HEK293 (cell line): Measurements from ENCODE around the gene IQCE.

Source experiments
- CTCF ChIA-PET: fragments of 350-600 bp; formaldehyde crosslinking; extraction: SDS; loops from one replicate; lab custom pipeline; 2021; ENCODE audit warnings: antibody characterized with exemption; lab: Yijun Ruan, JAX
- POLR2A ChIA-PET: fragments of 300-600 bp; formaldehyde crosslinking; extraction: SDS; loops from one replicate; lab custom pipeline; 2020; ENCODE audit warnings: antibody characterized with exemption, inconsistent platforms; lab: Yijun Ruan, JAX
- H3K27ac ChIP-seq: fragments of 200-500 bp; sonication (Bioruptor generic); 2 replicates; pipeline ENCODE4 v1.5.1; 2014; ENCODE audit warnings: low read depth, low read length, control low read depth, inconsistent platforms; ENCODE audit errors: extremely low read depth
- H3K36me3 ChIP-seq, 2 experiments: fragments of 200-500 bp in 1 of 2; sonication (Bioruptor generic) in 1 of 2; 1 replicate in 1 of 2; 2 replicates in 1 of 2; pipeline ENCODE4 v1.5.1; 2014 to 2017; ENCODE audit warnings: inconsistent platforms in 2 of 2, low read length in 2 of 2; ENCODE audit not compliant: control insufficient read depth in 2 of 2, insufficient read depth in 1 of 2
- H3K4me1 ChIP-seq: fragments of 200-500 bp; sonication (Bioruptor generic); 2 replicates; pipeline ENCODE4 v1.5.1; 2014; ENCODE audit warnings: mild to moderate bottlenecking, low read length, inconsistent platforms; ENCODE audit not compliant: control insufficient read depth, insufficient read depth
- H3K4me3 ChIP-seq: 2 replicates; pipeline ENCODE4 v1.5.1; 2011; ENCODE audit warnings: low read depth, mild to moderate bottlenecking, control low read depth, low read length, moderate library complexity
- H3K9me3 ChIP-seq: fragments of 200-500 bp; sonication (Bioruptor generic); 2 replicates; pipeline ENCODE4 v1.5.1; 2014; ENCODE audit warnings: low read depth, low read length, inconsistent platforms; ENCODE audit not compliant: control insufficient read depth, insufficient read depth
- BCL11A ChIP-seq: fragments of 450-650 bp; formaldehyde crosslinking; IDR thresholded peaks from 2 replicates; pipeline ENCODE4 v1.5.1; 2016; ENCODE audit warnings: low read depth, missing biosample characterization, missing genetic modification characterization
- GLIS1 ChIP-seq: fragments of 450-650 bp; formaldehyde crosslinking; IDR thresholded peaks from 2 replicates; pipeline ENCODE4 v1.5.1; 2016; ENCODE audit warnings: missing biosample characterization, missing genetic modification characterization
- GLIS2 ChIP-seq: fragments of 450-650 bp; formaldehyde crosslinking; IDR thresholded peaks from 2 replicates; pipeline ENCODE4 v1.5.1; 2016; ENCODE audit warnings: missing biosample characterization, missing genetic modification characterization
- SP2 ChIP-seq: fragments of 450-650 bp; formaldehyde crosslinking; IDR thresholded peaks from 2 replicates; pipeline ENCODE4 v1.5.1; 2016; ENCODE audit warnings: missing biosample characterization, missing genetic modification characterization
- YY2 ChIP-seq: fragments of 450-650 bp; formaldehyde crosslinking; IDR thresholded peaks from 2 replicates; pipeline ENCODE4 v1.5.1; 2016; ENCODE audit warnings: missing biosample characterization, missing genetic modification characterization
- ZBTB20 ChIP-seq: fragments of 450-650 bp; formaldehyde crosslinking; IDR thresholded peaks from 2 replicates; pipeline ENCODE4 v1.5.1; 2016; ENCODE audit warnings: missing biosample characterization, missing genetic modification characterization
- ZNF112 ChIP-seq: fragments of 450-650 bp; formaldehyde crosslinking; IDR thresholded peaks from 2 replicates; pipeline ENCODE4 v1.5.0; 2017; ENCODE audit warnings: missing biosample characterization, missing genetic modification characterization
- ZNF19 ChIP-seq: fragments of 450-650 bp; formaldehyde crosslinking; IDR thresholded peaks from 2 replicates; pipeline ENCODE4; 2016; ENCODE audit warnings: missing biosample characterization, missing genetic modification characterization, low read depth
- ZNF211 ChIP-seq: fragments of 450-650 bp; formaldehyde crosslinking; IDR thresholded peaks from 2 replicates; pipeline ENCODE4 v1.5.1; 2016; ENCODE audit warnings: low read depth, missing biosample characterization, missing genetic modification characterization
- ZNF423 ChIP-seq: fragments of 450-650 bp; formaldehyde crosslinking; IDR thresholded peaks from 2 replicates; pipeline ENCODE4 v1.5.1; 2016; ENCODE audit warnings: missing biosample characterization, missing genetic modification characterization
- ZNF558 ChIP-seq: fragments of 450-650 bp; formaldehyde crosslinking; IDR thresholded peaks from 2 replicates; pipeline ENCODE4 v1.5.1; 2016; ENCODE audit warnings: missing biosample characterization, missing genetic modification characterization
- ZNF610 ChIP-seq: fragments of 450-650 bp; formaldehyde crosslinking; IDR thresholded peaks from 2 replicates; pipeline ENCODE4 v1.5.1; 2016; ENCODE audit warnings: missing biosample characterization, missing genetic modification characterization, borderline replicate concordance
- ZNF658 ChIP-seq: fragments of 450-650 bp; formaldehyde crosslinking; IDR thresholded peaks from 2 replicates; pipeline ENCODE4; 2016; ENCODE audit warnings: missing biosample characterization, missing genetic modification characterization
- ZNF701 ChIP-seq: fragments of 450-650 bp; formaldehyde crosslinking; IDR thresholded peaks from 2 replicates; pipeline ENCODE4 v1.5.1; 2016; ENCODE audit warnings: missing biosample characterization, missing genetic modification characterization
- ZNF777 ChIP-seq: fragments of 450-650 bp; formaldehyde crosslinking; IDR thresholded peaks from 2 replicates; pipeline ENCODE4 v1.5.1; 2017; ENCODE audit warnings: missing biosample characterization, missing genetic modification characterization, borderline replicate concordance
- ZXDB ChIP-seq: fragments of 450-650 bp; formaldehyde crosslinking; IDR thresholded peaks from 2 replicates; pipeline ENCODE4 v1.5.1; 2016; ENCODE audit warnings: missing biosample characterization, missing genetic modification characterization
- TF ChIP-seq, protein P1 (sequence below): fragments of 450-650 bp; formaldehyde crosslinking; IDR thresholded peaks from 2 replicates; pipeline ENCODE4 v1.5.1; 2016; ENCODE audit warnings: missing biosample characterization, missing genetic modification characterization
- TF ChIP-seq, protein P2 (sequence below): fragments of 450-650 bp; formaldehyde crosslinking; IDR thresholded peaks from 2 replicates; pipeline ENCODE4 v1.5.1; 2017; ENCODE audit warnings: missing biosample characterization, missing genetic modification characterization
- TF ChIP-seq, protein P3 (sequence below): fragments of 450-650 bp; formaldehyde crosslinking; IDR thresholded peaks from 2 replicates; pipeline ENCODE4 v1.5.1; 2016; ENCODE audit warnings: missing biosample characterization, missing genetic modification characterization
- TF ChIP-seq, protein P4 (sequence below): fragments of 450-650 bp; formaldehyde crosslinking; IDR thresholded peaks from 2 replicates; pipeline ENCODE4 v1.5.1; 2016; ENCODE audit warnings: missing biosample characterization, missing genetic modification characterization
- TF ChIP-seq, protein P5 (sequence below): fragments of 450-650 bp; formaldehyde crosslinking; optimal IDR thresholded peaks from 2 replicates; pipeline ENCODE3; 2016; ENCODE audit warnings: missing biosample characterization, mild to moderate bottlenecking, missing genetic modification characterization
- TF ChIP-seq, protein P6 (sequence below): fragments of 450-650 bp; formaldehyde crosslinking; IDR thresholded peaks from 2 replicates; pipeline ENCODE4 v1.5.1; 2016; ENCODE audit warnings: missing biosample characterization, missing genetic modification characterization

The IQCE gene

DNA sequence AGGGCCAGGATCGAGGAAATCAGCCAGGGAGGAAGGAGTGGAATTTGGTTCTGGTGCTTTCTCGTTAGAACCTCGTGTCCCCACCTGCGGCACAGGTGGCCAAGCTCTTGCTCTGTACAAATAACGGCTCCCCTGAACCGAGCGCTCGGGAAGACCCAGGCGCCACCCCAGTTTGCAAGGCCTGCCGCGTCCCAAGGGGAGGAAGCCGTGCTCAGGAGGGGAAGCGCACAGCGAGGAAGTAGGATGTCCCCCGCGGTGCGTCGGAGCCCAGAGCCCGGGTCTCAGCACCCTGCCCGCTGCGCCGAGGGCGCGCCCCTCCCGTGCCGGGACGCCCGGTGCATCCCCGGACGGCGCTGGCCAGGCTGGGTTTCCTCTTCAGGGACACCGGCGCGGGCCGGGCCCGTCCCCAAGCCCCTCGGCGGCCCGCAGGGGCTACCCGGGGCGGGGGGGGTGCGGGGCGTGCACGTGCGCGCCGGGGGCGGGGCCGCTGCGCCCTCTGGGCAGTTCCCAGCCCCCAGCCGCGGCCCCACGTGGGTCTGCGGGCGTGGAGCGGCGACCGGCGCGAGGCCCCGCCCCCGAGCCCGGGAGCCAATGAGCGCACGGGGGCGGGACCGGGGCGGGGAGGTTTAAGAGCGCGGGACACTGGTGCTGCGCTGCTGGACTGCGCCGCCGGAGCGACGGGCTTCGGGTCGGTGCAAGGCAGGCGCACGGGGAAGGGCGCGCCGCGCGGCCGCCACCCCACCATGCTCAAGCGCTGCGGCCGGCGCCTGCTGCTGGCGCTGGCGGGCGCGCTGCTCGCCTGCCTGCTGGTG, 39.5 kb upstream of the IQCE start, which contains the start of gene LFNG (continued):
- no peak for TF ChIP-seq ZNF112 (tag by site-specific recombination)
- TF ChIP-seq ZNF19 (tag by site-specific recombination): no peak
- TF ChIP-seq, protein P1, sequence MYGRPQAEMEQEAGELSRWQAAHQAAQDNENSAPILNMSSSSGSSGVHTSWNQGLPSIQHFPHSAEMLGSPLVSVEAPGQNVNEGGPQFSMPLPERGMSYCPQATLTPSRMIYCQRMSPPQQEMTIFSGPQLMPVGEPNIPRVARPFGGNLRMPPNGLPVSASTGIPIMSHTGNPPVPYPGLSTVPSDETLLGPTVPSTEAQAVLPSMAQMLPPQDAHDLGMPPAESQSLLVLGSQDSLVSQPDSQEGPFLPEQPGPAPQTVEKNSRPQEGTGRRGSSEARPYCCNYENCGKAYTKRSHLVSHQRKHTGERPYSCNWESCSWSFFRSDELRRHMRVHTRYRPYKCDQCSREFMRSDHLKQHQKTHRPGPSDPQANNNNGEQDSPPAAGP: no peak
- TF ChIP-seq ZNF558 (tag by site-specific recombination): no peak
- no peak for TF ChIP-seq ZNF701 (tag by site-specific recombination)
- TF ChIP-seq ZNF423 (tag by site-specific recombination): 0 out of 2 replicates have a peak, but pooled peaks have one; percentile 33
- TF ChIP-seq YY2 (tag by site-specific recombination): no peak
- no peak for TF ChIP-seq ZNF777
- TF ChIP-seq ZNF211: no peak
- TF ChIP-seq GLIS1 (tag by site-specific recombination): peak; percentile 68
- TF ChIP-seq SP2 (tag by site-specific recombination): peak; percentile 36; the same call in 1 of the 2 replicates
- TF ChIP-seq ZNF658 (tag by site-specific recombination): no peak
- TF ChIP-seq, protein P2, sequence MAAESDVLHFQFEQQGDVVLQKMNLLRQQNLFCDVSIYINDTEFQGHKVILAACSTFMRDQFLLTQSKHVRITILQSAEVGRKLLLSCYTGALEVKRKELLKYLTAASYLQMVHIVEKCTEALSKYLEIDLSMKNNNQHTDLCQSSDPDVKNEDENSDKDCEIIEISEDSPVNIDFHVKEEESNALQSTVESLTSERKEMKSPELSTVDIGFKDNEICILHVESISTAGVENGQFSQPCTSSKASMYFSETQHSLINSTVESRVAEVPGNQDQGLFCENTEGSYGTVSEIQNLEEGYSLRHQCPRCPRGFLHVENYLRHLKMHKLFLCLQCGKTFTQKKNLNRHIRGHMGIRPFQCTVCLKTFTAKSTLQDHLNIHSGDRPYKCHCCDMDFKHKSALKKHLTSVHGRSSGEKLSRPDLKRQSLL (tag by site-specific recombination): no peak
- TF ChIP-seq, protein P3, sequence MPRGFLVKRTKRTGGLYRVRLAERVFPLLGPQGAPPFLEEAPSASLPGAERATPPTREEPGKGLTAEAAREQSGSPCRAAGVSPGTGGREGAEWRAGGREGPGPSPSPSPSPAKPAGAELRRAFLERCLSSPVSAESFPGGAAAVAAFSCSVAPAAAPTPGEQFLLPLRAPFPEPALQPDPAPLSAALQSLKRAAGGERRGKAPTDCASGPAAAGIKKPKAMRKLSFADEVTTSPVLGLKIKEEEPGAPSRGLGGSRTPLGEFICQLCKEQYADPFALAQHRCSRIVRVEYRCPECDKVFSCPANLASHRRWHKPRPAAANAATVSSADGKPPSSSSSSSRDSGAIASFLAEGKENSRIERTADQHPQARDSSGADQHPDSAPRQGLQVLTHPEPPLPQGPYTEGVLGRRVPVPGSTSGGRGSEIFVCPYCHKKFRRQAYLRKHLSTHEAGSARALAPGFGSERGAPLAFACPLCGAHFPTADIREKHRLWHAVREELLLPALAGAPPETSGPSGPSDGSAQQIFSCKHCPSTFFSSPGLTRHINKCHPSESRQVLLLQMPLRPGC: no peak

DNA sequence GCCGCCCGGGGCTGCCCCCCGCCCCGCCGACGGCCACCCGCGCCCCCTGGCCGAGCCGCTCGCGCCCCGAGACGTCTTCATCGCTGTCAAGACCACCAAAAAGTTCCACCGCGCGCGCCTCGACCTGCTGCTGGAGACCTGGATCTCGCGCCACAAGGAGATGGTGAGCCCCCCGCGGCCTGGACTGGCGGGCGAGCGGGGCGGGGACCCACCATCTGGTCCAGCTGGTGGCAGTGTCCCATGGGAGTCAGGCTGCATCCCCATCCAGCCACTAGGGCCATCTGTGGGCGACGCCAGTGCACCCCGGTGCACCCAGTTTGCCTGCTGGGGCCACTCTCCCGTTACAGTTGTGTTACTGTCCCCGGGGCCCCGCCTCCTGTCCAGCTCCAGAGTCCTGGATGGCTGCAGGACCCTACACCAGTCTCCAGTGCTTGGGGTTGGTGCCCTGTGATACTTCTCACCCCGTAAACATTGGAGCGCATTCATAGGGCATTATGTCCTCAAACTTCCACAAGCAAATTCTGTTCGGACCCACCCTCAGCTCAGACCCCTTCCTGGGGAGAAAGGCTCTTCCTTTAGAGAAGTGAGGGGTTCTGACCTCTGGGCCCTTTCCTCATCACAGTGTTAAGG, 38.5 kb upstream of the IQCE start:
- H3K27ac ChIP-seq: no peak overlapping the region
- H3K4me1 ChIP-seq: peaks cover 8% of the 10 kb centered on the region
- H3K4me3 ChIP-seq: peak overlapping the region; percentile 39
- no peaks in the 10 kb centered on the region for H3K36me3 ChIP-seq
- no peaks in the 10 kb centered on the region for H3K9me3 ChIP-seq
- POLR2A ChIA-PET: interaction anchor here (1.0 to 1.1 kb wide), 2 partner anchors 11 to 27 kb away, joined by 3 read pairs; no protein-coding TSS in a partner anchor
- CTCF ChIA-PET: interaction anchor here (1.4 kb wide), 1 partner anchor 51 kb away, joined by 4 read pairs; no protein-coding TSS in a partner anchor
- TF ChIP-seq ZBTB20 (tag by site-specific recombination) (peak; percentile 59; the same call in 1 of the 2 replicates), GLIS2 (tag by site-specific recombination) (peak; percentile 70), BCL11A (tag by site-specific recombination) (0 out of 2 replicates have a peak, but pooled peaks have one; percentile 14), ZNF610 (tag by site-specific recombination) (no peak), ZXDB (no peak)
- TF ChIP-seq, protein P4, sequence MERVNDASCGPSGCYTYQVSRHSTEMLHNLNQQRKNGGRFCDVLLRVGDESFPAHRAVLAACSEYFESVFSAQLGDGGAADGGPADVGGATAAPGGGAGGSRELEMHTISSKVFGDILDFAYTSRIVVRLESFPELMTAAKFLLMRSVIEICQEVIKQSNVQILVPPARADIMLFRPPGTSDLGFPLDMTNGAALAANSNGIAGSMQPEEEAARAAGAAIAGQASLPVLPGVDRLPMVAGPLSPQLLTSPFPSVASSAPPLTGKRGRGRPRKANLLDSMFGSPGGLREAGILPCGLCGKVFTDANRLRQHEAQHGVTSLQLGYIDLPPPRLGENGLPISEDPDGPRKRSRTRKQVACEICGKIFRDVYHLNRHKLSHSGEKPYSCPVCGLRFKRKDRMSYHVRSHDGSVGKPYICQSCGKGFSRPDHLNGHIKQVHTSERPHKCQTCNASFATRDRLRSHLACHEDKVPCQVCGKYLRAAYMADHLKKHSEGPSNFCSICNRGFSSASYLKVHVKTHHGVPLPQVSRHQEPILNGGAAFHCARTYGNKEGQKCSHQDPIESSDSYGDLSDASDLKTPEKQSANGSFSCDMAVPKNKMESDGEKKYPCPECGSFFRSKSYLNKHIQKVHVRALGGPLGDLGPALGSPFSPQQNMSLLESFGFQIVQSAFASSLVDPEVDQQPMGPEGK (tag by site-specific recombination): peak; percentile 47
- TF ChIP-seq, protein P5, sequence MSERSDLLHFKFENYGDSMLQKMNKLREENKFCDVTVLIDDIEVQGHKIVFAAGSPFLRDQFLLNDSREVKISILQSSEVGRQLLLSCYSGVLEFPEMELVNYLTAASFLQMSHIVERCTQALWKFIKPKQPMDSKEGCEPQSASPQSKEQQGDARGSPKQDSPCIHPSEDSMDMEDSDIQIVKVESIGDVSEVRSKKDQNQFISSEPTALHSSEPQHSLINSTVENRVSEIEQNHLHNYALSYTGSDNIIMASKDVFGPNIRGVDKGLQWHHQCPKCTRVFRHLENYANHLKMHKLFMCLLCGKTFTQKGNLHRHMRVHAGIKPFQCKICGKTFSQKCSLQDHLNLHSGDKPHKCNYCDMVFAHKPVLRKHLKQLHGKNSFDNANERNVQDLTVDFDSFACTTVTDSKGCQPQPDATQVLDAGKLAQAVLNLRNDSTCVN: peak; percentile 40
- TF ChIP-seq, protein P6, sequence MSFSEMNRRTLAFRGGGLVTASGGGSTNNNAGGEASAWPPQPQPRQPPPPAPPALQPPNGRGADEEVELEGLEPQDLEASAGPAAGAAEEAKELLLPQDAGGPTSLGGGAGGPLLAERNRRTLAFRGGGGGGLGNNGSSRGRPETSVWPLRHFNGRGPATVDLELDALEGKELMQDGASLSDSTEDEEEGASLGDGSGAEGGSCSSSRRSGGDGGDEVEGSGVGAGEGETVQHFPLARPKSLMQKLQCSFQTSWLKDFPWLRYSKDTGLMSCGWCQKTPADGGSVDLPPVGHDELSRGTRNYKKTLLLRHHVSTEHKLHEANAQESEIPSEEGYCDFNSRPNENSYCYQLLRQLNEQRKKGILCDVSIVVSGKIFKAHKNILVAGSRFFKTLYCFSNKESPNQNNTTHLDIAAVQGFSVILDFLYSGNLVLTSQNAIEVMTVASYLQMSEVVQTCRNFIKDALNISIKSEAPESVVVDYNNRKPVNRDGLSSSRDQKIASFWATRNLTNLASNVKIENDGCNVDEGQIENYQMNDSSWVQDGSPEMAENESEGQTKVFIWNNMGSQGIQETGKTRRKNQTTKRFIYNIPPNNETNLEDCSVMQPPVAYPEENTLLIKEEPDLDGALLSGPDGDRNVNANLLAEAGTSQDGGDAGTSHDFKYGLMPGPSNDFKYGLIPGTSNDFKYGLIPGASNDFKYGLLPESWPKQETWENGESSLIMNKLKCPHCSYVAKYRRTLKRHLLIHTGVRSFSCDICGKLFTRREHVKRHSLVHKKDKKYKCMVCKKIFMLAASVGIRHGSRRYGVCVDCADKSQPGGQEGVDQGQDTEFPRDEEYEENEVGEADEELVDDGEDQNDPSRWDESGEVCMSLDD (tag by site-specific recombination): peak; percentile 51; the same call in 1 of the 2 replicates
